NCI-H345 treated with DMSO at 0.1 percent for 48 hours (cell line): ENCODE data around the gene PIBF1.

Experiments used
- DNase-seq: peaks from one replicate; lab custom pipeline; 2025; ENCODE audit not compliant: unreplicated experiment; lab: John Stamatoyannopoulos, UW

Gene PIBF1

GRCh38 chr13:73058432-73058735 is 276.5 kb downstream of the PIBF1 start:
- DNase-seq: peak; percentile 78

- peak; percentile 94 for DNase-seq
Measured at GRCh38 chr13:73058736-73059459, 277.0 kb downstream of the PIBF1 start, which contains the start of gene KLF5. Gene KLF5, plus strand, starts transcription at chr13:73059005. Its CDS starts 323 bp downstream, at chr13:73059328.

GRCh38 chr13:73059460-73060250 is 277.7 kb downstream of the PIBF1 start:
- no peak for DNase-seq

- peak; percentile 28 for DNase-seq
Measured at GRCh38 chr13:73060251-73061160, 278.6 kb downstream of the PIBF1 start.

- no peak for DNase-seq
Measured at GRCh38 chr13:73061473-73061872, 279.5 kb downstream of the PIBF1 start.

- DNase-seq: no peak
Measured at GRCh38 chr13:73061876-73062275, 279.9 kb downstream of the PIBF1 start.

GRCh38 chr13:73062468-73062867 is 280.5 kb downstream of the PIBF1 start:
- no peak for DNase-seq

GRCh38 chr13:73063166-73063565 is 281.2 kb downstream of the PIBF1 start:
- DNase-seq: no peak

- no peak for DNase-seq
Measured at GRCh38 chr13:73065036-73065435, 283.1 kb downstream of the PIBF1 start.

GRCh38 chr13:73065665-73066340 is 283.9 kb downstream of the PIBF1 start:
- peak; percentile 52 for DNase-seq
